Stimulated activated CD4-positive, alpha-beta T cell treated with anti-CD3 and anti-CD28 coated beads, TNF-alpha, amount 100 ng/mL, for 4 hours (primary cell): Measurements from ENCODE around the gene UNK.
A peak's percentile ranks its signal among the peaks of the same experiment; 100 is the strongest.

Experiments
- DNase-seq, 3 experiments: peaks; one replicate each; pipeline ENCODE4 v3.0.0-alpha.2; 2020; ENCODE audit warnings: low read depth in 3 of 3

UNK gene

GRCh38 chr17:75834279-75834920, 49.8 kb downstream of the UNK start:
- DNase-seq: no peak

- no peak for DNase-seq
Observed at GRCh38 chr17:75834928-75835653, 50.5 kb downstream of the UNK start.

GRCh38 chr17:75835654-75835987, 51.0 kb downstream of the UNK start:
- DNase-seq: no peak

GRCh38 chr17:75836605-75837004, 52.0 kb downstream of the UNK start:
- no peak for DNase-seq

- no peak for DNase-seq
Observed at GRCh38 chr17:75837899-75838298, 53.3 kb downstream of the UNK start.

GRCh38 chr17:75838410-75838809, 53.8 kb downstream of the UNK start:
- no peak for DNase-seq

GRCh38 chr17:75839942-75840798, 55.6 kb downstream of the UNK start:
- no peak for DNase-seq

- DNase-seq: no peak
Observed at GRCh38 chr17:75840799-75841164, 56.2 kb downstream of the UNK start.

GRCh38 chr17:75842411-75842810, 57.8 kb downstream of the UNK start:
- no peak for DNase-seq

GRCh38 chr17:75842963-75843576, 58.5 kb downstream of the UNK start:
- DNase-seq: no peak

GRCh38 chr17:75843577-75844529, 59.2 kb downstream of the UNK start, which contains the start of gene UNC13D:
Gene UNC13D, minus strand, starts transcription at chr17:75844404. Its CDS starts 67 bp downstream, at chr17:75844337.
- peak in 1 of 3 experiments; percentile 37 for DNase-seq

- DNase-seq: no peak
Observed at GRCh38 chr17:75844530-75845057, 60.0 kb downstream of the UNK start.

GRCh38 chr17:75845058-75845711, 60.6 kb downstream of the UNK start:
- DNase-seq: peak in 1 of 3 experiments; percentile 21

GRCh38 chr17:75845933-75846691, 61.5 kb downstream of the UNK start:
- no peak for DNase-seq

GRCh38 chr17:75846692-75847613, 62.3 kb downstream of the UNK start:
- no peak for DNase-seq

- no peak for DNase-seq
Observed at GRCh38 chr17:75847614-75848522, 63.3 kb downstream of the UNK start.
